Activated CD8-positive, alpha-beta memory T cell treated with anti-CD3 and anti-CD28 coated beads for 1 hour (primary cell): ENCODE results near the gene HELLS.
"Not testable (repeated sequence)": the region's sequence is repeated elsewhere in the genome, so short reads cannot be mapped to it uniquely, and the experiment has no call there.

Source experiments
- DNase-seq, 2 donors: peaks; one replicate each; pipeline ENCODE4 v3.0.0-alpha.2; 2020; ENCODE audit warnings: low read depth in 1 of 2; ENCODE audit errors: extremely low read depth in 1 of 2

HELLS gene

GRCh38 chr10:94545391-94546048, at the start of gene HELLS:
HELLS (plus strand) TSS chr10:94545788; CDS start chr10:94545922, 134 bp downstream.
- DNase-seq: peak in 1 of 2 donors; percentile 49

DNA sequence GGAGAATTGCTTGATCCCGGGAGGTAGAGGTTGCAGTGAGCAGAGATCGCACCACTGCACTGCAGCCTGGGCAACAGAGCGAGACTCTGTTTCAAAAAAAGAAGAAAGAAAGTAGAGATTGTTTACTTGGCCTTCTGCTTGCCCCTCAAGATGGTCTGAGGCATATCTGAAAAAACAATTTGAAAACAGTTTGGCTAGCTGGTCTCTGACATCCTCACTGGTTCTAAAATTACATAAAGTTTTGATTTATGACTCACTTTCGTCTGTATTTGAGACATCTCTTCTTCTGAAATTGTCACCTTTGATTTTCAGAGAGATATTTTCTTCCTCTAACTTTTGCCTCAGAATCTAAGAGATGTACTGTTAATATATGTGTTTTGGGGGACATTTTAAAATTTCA, 49.6 kb upstream of the HELLS start:
- DNase-seq: no peak

DNA sequence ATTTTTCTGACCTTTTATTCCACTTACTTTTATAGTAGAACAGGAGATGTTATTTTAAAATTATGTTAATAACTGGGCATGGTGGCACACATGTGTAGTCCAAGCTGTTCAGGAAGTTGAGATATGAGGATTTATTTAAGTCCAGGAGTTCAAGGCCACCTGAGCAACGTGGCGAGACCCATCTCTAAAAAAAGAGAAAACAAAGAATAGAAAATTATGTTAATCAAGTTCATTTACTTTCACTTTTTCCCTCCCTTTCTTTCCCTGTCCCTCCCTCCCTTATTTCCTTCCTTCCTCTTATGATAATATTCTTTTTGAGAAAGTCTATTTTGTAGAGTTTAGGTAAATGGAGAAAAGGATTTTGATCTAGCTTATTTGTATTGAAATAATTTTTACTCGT, 48.9 kb upstream of the HELLS start:
- no peak for DNase-seq

DNA sequence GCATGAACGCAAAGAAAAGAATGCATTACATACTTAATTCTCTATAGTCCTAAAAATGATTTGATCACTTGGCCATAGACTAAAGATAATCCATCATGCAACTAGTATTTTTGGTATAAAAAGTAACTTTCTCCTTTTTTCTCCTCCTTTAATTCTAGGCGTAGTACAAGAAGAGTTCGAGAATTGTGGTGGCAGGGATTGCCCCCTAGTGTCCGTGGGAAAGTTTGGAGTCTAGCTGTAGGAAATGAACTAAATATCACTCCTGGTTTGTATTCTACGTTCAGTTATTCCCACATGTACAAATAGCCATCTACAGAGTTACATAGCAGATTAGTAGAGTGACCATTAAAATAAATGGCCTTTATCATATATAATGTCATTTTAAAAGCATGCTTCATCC, 45.5 kb upstream of the HELLS start:
- DNase-seq: no peak

DNA sequence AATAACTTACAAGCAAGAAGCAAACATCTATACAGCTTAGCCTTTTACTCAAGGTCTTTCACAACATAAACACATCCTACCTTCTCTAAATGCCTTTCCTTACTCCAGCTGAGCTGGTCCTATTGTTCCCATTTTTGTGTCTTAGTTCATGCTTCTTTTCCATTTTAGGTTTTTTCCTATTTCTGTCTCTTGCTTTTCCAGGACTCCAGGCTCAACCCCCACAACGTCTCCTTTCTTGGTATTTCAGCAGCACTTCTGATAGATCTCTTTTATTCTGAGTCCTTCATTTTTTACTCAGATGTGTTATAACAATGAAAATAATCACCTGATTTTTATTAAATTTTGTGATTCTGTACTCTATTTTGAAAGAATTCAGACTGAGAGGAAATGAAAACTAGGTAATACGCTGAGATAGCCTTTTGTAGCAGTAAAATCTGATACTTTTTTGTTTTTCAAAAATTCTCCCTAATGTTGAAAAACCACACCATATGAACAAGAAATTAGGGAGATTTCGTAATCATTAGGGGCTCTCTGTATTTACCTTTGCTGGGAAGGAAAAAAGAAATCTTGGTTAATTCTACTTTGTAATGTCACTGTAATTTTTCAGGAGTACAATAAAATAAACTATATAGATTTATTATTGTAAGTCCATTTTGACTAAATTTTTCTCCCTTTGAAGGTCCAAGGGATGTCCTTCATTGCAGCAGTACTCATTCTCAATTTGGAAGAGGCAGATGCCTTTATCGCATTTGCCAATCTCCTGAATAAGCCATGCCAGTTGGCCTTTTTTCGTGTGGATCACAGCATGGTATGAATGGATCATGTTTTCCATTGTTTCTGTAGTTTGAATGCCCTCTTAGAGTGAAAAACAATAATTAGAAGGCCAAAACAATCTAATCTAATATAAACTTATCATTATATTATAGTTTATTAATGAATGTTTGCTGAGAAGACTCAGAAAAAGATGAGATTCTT, 24.0 kb upstream of the HELLS start:
- DNase-seq: no peak

DNA sequence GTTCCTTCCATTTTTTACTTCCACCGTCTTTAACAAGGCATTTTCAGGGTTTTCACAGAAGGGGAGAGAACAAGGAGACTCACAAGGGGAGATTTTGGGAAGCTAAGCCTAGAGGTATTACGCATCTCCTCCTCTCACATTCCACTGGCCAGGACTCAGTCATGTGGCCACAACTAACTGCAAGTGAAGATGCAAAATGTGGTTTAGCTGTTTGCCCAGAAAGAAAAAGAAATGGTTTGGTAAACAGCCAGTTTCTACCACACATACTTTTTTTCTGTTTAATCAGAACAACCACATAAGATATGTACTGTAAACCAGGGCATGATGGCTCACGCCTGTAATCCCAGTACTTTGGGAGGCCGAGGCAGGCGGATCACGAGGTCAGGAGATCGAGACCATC, 21.4 kb upstream of the HELLS start:
- DNase-seq: no peak

DNA sequence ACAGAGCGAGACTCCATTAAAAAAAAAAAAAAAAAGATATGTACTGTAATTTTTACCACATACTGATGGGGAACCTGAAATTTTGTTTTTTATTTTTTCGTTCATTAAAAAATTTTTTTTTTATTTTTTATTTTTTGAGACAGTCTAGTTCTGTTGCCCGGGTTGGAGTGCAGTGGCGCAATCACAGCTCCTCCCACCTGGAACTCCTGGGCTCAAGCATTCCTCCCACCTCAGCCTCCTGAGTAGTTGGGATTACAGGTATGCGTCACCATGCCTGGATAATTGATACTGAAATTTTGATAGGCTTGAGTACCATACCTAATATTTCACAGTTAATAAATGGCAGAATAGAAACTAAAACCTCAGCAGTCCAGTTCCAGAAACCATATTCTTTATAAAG, 20.9 kb upstream of the HELLS start:
- DNase-seq: no peak

GRCh38 chr10:94531550-94531949, 14.0 kb upstream of the HELLS start:
- DNase-seq: not testable (repeated sequence)

DNA sequence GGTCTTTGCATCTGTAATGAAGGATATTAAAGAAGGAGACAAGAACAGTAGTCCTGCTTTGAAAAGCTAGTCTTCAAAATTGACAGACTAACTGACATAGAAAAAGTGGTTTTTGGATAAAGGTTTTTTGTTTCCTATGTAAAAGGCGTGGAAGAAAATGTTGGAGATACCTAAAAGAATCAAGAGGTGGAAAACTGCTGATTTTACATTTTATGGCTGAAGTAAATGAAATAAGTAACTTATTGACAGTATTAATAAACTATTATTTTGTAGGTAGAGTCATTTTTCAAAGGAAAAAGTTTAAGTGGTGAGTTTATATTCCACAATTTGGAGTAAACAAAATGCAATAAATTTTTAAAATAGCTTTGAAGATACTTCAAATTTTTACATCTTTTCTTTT, 12.6 kb upstream of the HELLS start:
- no peak for DNase-seq

DNA sequence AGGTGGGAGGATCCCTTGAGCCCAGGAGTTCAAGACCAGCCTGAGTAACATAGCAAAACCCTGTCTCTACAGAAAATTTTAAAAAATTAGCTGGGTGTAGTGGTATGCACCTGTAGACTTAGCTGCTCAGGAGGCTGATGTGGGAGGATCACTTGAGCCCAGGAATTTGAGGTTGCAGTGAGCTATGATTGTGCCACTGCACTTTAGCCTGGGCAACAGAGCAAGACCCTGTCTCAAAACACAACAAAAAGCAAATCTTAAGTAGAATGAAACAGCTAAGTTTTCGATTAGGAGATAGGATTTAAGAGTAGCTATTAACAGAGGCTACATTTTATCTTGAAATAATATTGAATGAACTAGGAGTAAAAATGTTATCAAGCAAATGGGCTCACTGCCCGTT, 3.3 kb upstream of the HELLS start:
- not testable (repeated sequence) for DNase-seq

DNA sequence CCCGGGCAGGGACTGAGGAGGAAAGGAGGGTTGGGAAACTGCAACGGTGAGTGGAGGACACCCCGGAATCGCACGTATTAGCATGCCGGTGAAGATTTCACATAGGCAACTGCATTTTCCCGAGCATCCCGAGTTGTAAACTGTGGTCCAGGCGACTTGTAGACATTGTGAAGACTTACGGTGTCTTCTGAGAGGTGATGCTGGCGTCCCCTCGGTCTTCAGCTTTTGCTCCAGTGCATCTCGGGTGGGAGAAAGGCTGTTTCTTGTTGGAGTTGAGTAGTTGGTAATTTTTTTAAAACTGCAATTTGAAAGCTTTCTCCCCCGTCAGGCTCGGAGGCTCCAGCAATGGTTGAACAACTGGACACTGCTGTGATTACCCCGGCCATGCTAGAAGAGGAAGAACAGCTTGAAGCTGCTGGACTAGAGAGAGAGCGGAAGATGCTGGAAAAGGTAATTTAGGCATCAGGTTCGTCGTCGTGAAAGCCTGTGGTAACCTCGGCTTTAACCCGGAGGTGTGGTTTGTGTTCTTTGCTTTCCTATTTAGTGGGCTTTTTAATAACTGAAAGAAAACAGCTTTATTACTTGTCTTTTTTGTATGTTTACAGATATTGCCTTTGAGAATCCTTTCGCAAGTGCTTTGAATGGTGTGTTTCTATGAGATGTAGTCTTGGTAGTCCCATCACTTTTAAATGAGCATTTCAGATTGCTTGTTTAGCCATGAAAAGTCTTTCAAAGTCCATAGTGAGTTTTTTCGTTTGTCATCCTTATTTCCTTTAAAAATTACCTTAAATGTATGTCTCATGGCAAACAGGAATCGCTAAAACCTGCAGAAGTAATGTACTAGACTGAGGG, 687 bp downstream of the HELLS start:
- no peak for DNase-seq

DNA sequence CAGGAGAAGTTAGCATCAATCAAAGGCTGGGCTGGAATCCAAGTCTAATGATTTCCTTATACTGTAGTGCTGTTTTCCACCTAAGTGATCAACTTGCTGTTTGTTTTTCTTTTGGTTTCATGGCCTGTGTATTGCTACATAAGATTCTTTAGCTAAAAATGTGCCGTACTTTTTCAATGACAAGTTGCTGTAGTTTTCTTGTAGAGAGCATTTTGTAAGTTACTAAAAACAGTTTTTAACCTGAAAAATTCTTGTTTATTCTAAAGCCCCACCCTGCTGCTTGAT, 1.3 kb downstream of the HELLS start:
- no peak for DNase-seq

DNA sequence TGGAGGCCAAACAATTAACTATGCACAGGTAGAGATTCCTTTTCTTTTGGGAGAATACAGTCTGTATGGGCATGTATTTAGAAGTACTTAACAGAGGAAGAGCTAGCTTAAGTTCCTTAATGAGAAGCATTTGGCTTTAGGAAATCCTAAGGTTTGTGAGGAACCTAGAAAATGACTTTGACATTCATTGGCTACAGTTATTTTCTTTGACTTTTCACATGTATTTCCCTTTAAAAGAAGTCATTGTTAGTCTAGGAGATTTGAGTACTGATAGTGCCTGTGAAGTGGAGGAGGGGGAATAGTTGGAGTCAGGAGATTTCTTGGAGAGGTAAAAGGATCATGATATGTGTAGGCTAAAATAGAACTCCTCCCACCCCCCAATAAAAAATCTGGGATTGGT, 3.6 kb downstream of the HELLS start:
- DNase-seq: no peak

- not testable (repeated sequence) for DNase-seq
Observed at GRCh38 chr10:94567714-94568307, 22.2 kb downstream of the HELLS start.

DNA sequence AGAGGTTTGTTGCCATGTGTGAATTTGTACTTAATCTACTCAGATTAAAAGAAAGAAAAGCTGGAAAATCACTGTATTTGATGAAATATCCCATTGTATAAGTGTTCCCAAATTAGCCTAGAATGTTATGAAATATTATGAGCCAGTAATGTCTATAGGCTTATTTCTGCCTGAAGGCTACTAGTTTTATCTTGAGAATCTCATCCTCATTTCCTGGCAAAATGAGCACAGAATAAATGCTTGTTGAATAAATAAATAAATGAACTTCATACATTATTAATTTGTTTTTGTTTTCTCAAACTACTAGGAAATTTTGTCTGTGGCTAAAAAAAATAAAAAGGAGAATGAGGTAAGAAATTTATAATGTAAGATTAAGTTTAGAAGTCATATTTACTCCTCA, 25.5 kb downstream of the HELLS start:
- DNase-seq: no peak

DNA sequence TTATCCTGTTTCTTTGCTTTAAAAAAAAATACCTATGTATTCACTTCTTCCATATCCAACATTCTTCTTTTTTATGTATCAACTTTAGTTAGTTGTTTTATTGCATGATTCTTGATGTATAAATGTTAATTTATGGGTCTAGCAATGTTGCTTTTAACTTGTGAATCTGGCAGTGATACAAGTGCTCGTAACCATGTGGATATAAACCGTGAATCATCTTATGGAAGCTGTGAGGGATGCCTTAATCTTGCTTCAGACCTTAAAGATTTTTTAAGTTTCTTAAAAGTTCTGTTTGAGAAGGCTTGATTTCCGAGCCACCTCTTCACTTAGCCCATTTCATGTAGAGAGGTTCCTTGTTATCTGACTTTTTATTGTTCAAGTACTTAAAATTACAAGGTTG, 25.9 kb downstream of the HELLS start:
- no peak for DNase-seq

DNA sequence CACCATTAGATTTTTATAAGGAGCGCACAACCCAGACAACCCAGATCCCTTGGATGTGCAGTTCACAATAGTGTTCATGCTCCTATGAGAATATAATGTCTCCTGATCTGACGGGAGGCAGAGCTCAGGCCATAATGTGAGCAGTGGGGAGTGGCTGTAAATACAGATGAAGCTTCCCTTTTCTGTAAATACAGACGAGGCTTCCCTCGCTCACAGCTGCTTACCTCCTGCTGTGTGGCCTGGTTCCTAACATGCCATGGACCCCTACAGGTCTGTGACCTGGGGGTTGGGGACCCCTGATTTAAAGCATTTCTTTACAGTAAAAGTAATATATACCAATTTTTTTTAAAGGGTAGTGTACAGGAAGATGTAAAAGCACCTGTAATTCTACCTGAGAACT, 33.2 kb downstream of the HELLS start:
- no peak for DNase-seq

GRCh38 chr10:94583124-94583523, 37.5 kb downstream of the HELLS start:
- no peak for DNase-seq

- no peak for DNase-seq
Observed at GRCh38 chr10:94591461-94592205, 46.0 kb downstream of the HELLS start.

DNA sequence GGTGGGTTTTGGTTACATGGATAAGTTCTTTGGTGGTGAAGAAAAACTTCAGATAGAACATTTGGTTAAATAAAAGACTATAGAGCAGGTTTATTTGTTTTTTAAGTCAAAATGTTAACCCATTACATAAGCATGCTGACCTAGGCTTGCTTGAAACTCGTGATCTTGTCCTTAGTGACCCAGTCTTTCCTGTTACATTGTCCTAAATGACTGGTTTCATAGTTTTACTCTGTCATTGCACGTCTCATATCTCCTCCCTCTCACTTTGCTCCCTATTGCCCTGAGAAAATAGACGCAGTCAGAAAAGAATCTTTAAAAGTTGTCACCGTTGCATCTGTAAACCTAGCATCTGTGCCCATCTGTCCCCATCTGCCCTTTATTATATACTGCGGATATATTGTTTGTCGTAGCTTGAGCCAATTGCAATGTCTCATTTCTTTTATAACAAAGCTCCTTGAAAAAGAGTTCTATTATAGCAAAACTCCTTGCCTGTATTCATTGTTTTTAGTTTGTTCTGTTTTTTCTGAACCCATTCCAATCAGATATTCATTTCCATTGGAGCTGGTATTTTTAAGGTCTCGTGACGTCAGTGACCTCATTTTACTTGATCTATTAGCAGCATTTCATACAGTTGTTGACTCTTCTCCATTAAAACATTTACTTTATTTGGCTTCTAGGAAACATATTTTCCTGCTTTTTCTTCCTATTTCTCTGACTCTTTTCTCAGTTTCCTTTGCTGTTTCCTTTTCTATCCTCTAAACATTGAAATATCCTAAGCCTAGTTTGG, 57.3 kb downstream of the HELLS start:
- DNase-seq: no peak
